Breast epithelium (tissue), 3 donors: ENCODE measurements around the gene CHD2.

Experiments
- CTCF ChIP-seq, 3 donors: fragments of 450-650 bp; IDR thresholded peaks; one replicate each; pipeline ENCODE4 v1.5.1; 2016 to 2017; ENCODE audit warnings: antibody characterized with exemption in 3 of 3, mild to moderate bottlenecking in 3 of 3, moderate library complexity in 3 of 3
- POLR2AphosphoS5 ChIP-seq, 3 donors: sonication (generic); formaldehyde crosslinking; IDR thresholded peaks; one replicate each; pipeline ENCODE4 v1.6.1; 2017; ENCODE audit warnings: antibody characterized with exemption in 3 of 3

DNA sequence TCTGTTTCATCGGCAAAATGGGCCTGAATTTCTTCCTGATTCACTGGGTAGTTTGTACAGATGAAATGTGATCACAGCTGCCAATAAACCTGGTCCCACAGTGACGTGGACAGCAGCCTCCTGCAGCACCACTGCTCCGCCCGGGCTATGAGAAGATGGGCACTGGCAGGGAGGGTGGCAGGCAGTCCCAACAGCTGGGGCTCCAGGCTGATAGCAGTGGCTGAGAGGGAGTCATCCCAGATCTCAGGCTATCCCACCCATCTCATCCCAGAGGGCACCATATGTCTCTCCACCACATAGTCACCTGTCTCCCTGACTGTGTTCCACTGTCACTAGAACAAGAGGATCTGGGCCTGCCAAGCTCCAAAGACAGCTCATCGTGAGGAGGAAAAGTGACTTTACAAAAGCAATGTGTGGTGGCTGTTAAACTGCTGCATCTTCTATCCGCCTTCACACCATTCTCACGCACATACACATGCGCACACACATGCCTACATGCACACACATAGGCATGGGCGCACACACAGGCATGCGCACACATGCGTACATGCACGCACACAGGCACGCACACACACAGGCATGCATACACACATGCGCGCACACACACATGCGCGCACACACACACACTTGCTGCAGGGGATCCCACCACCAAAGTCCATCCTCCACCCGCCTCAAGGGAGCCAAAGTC, 142.7 kb downstream of the CHD2 start:
- TF ChIP-seq POLR2AphosphoS5 (IDR thresholded peaks at IDR 0.05), result no peak
- no peak for TF ChIP-seq CTCF (IDR thresholded peaks at IDR 0.05)
